ENCODE results near the gene GOLGA6L10. TPM values are rescaled to one million over a fixed set of nuclear protein-coding genes. Genes with fewer than 3 reads are reported as not detected.

GOLGA6L10 gene
- total RNA-seq, 1 donor from 2014 or later, result 1.2 TPM

DNA sequence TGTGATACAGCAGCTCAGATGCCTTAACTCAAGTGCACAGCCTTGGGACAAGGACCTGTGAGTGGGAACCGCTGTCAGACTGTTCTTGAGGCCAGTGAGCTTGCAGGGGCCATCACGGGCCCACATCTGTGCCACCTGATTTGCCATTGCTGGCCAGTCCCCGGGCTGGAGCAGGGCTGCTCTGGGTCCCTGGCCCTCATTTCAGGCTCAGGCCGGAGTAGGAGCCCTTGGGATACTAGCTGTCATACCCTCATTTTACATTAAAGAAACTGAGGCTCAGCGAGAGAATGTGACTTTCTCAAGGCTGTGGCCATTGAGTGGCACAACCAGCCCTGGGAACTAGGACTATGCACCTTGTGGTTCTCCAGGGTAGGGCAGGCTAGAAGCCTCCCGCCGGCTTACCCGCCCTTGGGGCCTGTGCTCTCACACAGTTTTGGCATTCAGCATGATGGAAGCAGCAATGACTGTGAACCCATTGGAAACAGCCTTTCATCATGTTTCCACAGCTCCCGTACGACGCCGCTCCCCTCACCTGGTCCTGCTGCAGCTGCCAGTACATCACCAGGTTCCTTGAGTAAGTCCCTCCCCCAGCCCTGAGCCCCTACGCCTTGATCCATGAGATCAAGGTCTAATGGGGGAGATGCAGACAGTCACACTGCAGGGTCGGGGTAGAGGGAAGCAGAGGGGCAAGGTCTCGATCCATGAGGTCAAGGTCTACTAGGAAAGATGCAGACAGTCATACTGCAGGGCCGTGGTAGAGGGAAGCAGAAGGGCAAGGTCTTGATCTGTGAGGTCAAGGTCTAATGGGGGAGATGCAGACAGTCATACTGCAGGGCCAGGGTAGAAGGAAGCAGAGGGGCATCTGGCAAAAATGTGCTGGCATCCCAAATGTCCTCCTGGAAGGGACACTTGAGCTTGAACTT lies 42.2 kb downstream of the GOLGA6L10 start:
- DNase-seq (no peak), ATAC-seq (ENCODE audit: low read depth) (no peak)
- peaks cover 4% of the 10 kb centered on the region for H3K27me3 Mint-ChIP-seq
- CTCF ChIA-PET, result no interaction called here
- H3K9me3 Mint-ChIP-seq, result peaks cover 12% of the 10 kb centered on the region
- TF ChIP-seq, protein P1, sequence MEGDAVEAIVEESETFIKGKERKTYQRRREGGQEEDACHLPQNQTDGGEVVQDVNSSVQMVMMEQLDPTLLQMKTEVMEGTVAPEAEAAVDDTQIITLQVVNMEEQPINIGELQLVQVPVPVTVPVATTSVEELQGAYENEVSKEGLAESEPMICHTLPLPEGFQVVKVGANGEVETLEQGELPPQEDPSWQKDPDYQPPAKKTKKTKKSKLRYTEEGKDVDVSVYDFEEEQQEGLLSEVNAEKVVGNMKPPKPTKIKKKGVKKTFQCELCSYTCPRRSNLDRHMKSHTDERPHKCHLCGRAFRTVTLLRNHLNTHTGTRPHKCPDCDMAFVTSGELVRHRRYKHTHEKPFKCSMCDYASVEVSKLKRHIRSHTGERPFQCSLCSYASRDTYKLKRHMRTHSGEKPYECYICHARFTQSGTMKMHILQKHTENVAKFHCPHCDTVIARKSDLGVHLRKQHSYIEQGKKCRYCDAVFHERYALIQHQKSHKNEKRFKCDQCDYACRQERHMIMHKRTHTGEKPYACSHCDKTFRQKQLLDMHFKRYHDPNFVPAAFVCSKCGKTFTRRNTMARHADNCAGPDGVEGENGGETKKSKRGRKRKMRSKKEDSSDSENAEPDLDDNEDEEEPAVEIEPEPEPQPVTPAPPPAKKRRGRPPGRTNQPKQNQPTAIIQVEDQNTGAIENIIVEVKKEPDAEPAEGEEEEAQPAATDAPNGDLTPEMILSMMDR (IDR thresholded peaks at IDR 0.05), result no peak
- H3K36me3 Mint-ChIP-seq (ENCODE audit: low read depth), result no peaks in the 10 kb centered on the region
- no peak overlapping the region for H3K27ac Mint-ChIP-seq
- intact Hi-C loops (cut with micrococcal nuclease), result no loop called here
- POLR2A ChIA-PET, result no interaction called here
- no peaks in the 10 kb centered on the region for H3K4me1 Mint-ChIP-seq
- no peak overlapping the region for H3K4me3 Mint-ChIP-seq

GRCh38 chr15:82305621-82306048 lies 43.6 kb downstream of the GOLGA6L10 start:
- intact Hi-C loops (cut with micrococcal nuclease), result no loop called here
- Mint-ChIP-seq H3K4me3 (no peak overlapping the region), H3K4me1 (no peaks in the 10 kb centered on the region), H3K27me3 (peaks cover 5% of the 10 kb centered on the region), H3K36me3 (ENCODE audit: low read depth) (no peaks in the 10 kb centered on the region), H3K27ac (no peak overlapping the region), H3K9me3 (peaks cover 7% of the 10 kb centered on the region)
- ChIA-PET CTCF (no interaction called here), POLR2A (no interaction called here)
- TF ChIP-seq, protein P1 (IDR thresholded peaks at IDR 0.05), result no peak
- DNase-seq (no peak), ATAC-seq (ENCODE audit: low read depth) (no peak)

GRCh38 chr15:82304778-82305090 lies 44.5 kb downstream of the GOLGA6L10 start:
- Mint-ChIP-seq H3K36me3 (ENCODE audit: low read depth) (no peaks in the 10 kb centered on the region), H3K27ac (no peak overlapping the region), H3K4me1 (no peaks in the 10 kb centered on the region), H3K27me3 (peaks cover 5% of the 10 kb centered on the region), H3K4me3 (no peak overlapping the region), H3K9me3 (peaks cover under 1% of the 10 kb centered on the region)
- POLR2A ChIA-PET, result no interaction called here
- TF ChIP-seq, protein P1 (IDR thresholded peaks at IDR 0.05), result no peak
- CTCF ChIA-PET, result no interaction called here
- ATAC-seq (ENCODE audit: low read depth), result no peak
- DNase-seq, result no peak
- intact Hi-C loops (cut with micrococcal nuclease), result no loop called here

DNA sequence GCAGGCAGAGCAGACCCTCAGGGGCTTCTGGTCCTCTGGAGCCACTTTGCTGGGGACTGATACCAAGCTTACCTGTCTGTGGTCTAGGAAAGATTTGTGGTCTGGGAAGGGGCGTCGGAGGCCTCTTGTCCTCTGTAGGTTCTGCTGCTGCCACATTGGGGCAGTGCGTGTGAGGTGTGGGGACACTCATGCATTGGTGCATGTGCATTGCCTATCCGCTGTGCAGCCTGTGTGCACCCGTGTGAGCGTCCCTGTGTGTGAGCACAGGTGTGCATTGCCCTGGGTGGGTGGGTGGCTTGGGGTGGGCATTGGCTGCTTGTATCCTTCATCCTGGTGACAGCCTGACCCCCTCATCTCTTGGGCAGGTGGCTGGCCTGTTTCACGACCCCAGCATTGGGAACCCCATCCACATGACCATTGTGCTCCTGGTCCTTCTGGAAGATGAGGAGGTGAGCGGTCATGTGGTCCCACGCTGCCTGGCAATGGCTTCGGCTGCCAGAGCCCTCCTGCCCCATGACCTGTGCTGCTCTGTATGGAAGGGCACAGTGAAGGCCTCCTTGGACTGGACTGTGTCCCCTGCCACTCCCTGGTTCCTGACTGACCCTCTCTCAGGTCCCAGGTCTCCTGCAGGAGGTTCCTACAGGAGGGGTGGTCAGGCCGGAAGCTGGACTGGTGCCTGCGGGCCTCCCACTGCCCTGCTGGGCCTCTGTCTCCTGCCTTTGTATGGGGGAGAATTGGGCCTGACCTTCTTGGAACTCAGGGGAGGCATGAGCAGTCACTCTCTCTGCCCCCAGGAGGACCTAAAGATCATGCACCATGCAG lies 45.1 kb downstream of the GOLGA6L10 start:
- TF ChIP-seq, protein P1 (IDR thresholded peaks at IDR 0.05), result no peak
- Mint-ChIP-seq H3K9me3 (no peaks in the 10 kb centered on the region), H3K4me3 (no peak overlapping the region), H3K4me1 (no peaks in the 10 kb centered on the region), H3K27ac (no peak overlapping the region), H3K36me3 (ENCODE audit: low read depth) (no peaks in the 10 kb centered on the region), H3K27me3 (peaks cover 5% of the 10 kb centered on the region)
- no peak for DNase-seq
- CTCF ChIA-PET, result no interaction called here
- POLR2A ChIA-PET, result no interaction called here
- no peak for ATAC-seq (ENCODE audit: low read depth)
- intact Hi-C loops (cut with micrococcal nuclease), result no loop called here

DNA sequence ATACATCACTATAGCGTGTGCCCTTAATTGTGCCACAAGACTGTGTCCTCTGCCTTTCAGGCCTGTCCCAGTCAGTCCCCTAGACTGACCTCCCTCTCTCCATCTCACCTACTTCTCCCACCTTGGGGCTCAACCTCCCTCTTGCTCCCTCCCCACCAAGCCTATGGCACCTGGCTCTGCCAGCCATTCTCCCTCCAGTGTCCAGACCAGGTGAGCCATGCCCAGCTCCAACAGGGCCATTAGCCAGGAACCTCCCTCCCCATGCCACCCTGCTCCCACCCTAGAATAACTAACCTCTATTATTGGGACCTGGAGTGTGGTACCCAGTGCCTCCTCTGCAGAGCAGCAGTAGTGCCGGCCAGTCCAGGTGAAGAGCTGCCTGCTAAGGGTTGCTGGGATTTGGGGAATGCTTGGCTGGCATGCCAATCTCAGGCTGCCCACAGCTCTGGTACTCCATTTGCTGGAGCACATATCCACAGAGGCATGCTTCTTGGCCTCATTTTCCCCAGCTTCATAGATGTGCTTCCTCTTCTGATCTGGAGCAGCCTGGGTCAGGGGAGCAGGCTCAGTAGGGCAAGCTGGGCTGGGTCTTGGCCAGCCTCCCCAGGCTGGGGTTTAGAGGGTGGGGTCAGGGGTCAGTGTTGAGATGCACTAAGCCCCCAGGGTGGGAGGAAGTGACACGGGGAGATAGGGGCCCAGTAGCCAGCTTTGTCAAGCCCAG lies 47.8 kb downstream of the GOLGA6L10 start:
- H3K27ac Mint-ChIP-seq, result no peak overlapping the region
- CTCF ChIA-PET, result no interaction called here
- POLR2A ChIA-PET, result no interaction called here

More for the DNA sequence above, 47.8 kb downstream of the GOLGA6L10 start:
- peaks cover 5% of the 10 kb centered on the region for H3K27me3 Mint-ChIP-seq
- DNase-seq (no peak), ATAC-seq (ENCODE audit: low read depth) (no peak)
- no peak overlapping the region for H3K4me3 Mint-ChIP-seq
- peaks cover 2% of the 10 kb centered on the region for H3K4me1 Mint-ChIP-seq
- H3K9me3 Mint-ChIP-seq, result no peaks in the 10 kb centered on the region
- H3K36me3 Mint-ChIP-seq (ENCODE audit: low read depth), result no peaks in the 10 kb centered on the region
- TF ChIP-seq, protein P1 (IDR thresholded peaks at IDR 0.05), result no peak
- intact Hi-C loops (cut with micrococcal nuclease), result no loop called here

Data from activated B cell treated with CpG ODN at 0.5 μM for 24 hours (primary cell).